Small intestine (tissue), 7 donors: ENCODE measurements around the gene HPS5. TPM values are rescaled to one million over a fixed set of nuclear protein-coding genes. Genes with fewer than 3 reads are reported as not detected.
"Not testable (repeated sequence)": the region's sequence is repeated elsewhere in the genome, so short reads cannot be mapped to it uniquely, and the experiment has no call there.

ENCODE experiments used
- DNase-seq, 2 donors: peaks; one replicate each; pipeline versions ENCODE4 v3.0.0 to v3.0.0-alpha.2; 2013
- FAIRE-seq: peaks from 2 replicates; lab custom pipeline; 2012; peaks lifted over from hg19 to GRCh38; lab: Jason Lieb, UNC
- H3K27ac ChIP-seq, 3 donors: one replicate each; pipeline ENCODE4 v1.5.1; 2013; ENCODE audit warnings: low read length in 2 of 3, mild to moderate bottlenecking in 2 of 3, control low read depth in 1 of 3, inconsistent platforms in 1 of 3, low read depth in 1 of 3, moderate library complexity in 1 of 3
- H3K27me3 ChIP-seq, 3 donors: one replicate each; pipeline ENCODE4 v1.6.1; 2013; ENCODE audit warnings: low read length in 3 of 3, inconsistent platforms in 1 of 3; ENCODE audit not compliant: control insufficient read depth in 3 of 3, insufficient read depth in 3 of 3
- H3K36me3 ChIP-seq, 3 donors: one replicate each; pipeline ENCODE4 v1.6.1; 2013; ENCODE audit warnings: low read length in 3 of 3, inconsistent platforms in 1 of 3, low read depth in 1 of 3, mild to moderate bottlenecking in 1 of 3, moderate library complexity in 1 of 3; ENCODE audit not compliant: control insufficient read depth in 3 of 3, insufficient read depth in 2 of 3
- H3K4me1 ChIP-seq, 3 donors: one replicate each; pipeline ENCODE4 v1.6.1; 2013; ENCODE audit warnings: low read length in 2 of 3, inconsistent platforms in 1 of 3, low read depth in 1 of 3, mild to moderate bottlenecking in 1 of 3, moderate library complexity in 1 of 3; ENCODE audit not compliant: control insufficient read depth in 3 of 3, insufficient read depth in 2 of 3
- H3K4me3 ChIP-seq, 3 donors: one replicate each; pipeline ENCODE4 v1.5.1; 2013; ENCODE audit warnings: low read length in 3 of 3, control low read depth in 1 of 3, inconsistent platforms in 1 of 3, low read depth in 1 of 3, mild to moderate bottlenecking in 1 of 3, moderate library complexity in 1 of 3
- H3K9me3 ChIP-seq, 2 donors: one replicate each; pipeline ENCODE4 v1.6.1; 2013; ENCODE audit warnings: low read depth in 1 of 2, low read length in 1 of 2; ENCODE audit not compliant: control insufficient read depth in 2 of 2, insufficient read depth in 1 of 2
- WGBS, 3 donors: extraction: QIAGEN DNeasy Blood & Tissue Kit; methylation state at CpG; one replicate each; pipeline ENCODE4 v1.1.7; 2013; 5-methylcytosine and 5-hydroxymethylcytosine counted together
- polyA plus RNA-seq, 4 donors: library from polyadenylated mRNA; stranded (reverse) in 3 of 4; unstranded in 1 of 4; fragments of 200-250 nt in 3 of 4; fragments of 120-200 nt in 1 of 4; gene quantifications; one replicate each; pipeline versions ENCODE4 v1.2.1 to v1.2.3, GENCODE V29; 2013
- donor health status: healthy with polysubstance abuse.
- donor health status: control.
- donor health status: control.
- donor health status: Bipolar disorder and iron deficiency.
- donor health status: healthy.

Gene HPS5
- polyA plus RNA-seq, 4 donors: 9.0 to 25.0 (median 12.5) TPM

DNA sequence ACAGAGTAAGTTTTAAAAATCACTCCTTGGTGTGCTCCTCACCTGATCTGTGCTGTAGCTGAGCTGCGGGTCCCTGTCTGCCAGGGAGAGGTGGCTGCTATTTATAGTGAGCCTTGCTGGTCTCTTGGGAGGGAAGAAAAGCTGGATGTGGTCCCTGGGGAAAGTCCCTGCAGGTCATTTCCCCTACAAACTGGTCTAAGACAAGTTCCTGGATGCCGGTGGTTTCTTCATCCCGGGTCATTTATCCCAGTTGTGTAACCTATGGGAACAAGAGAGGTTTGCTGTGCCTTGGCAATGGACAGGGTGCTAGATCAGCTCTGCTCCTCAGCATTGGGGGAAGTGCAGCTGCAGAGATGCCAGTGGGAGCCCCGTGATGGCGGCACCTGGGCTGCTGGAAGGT, 73.4 kb downstream of the HPS5 start, which contains the start of gene SAA2:
TSS of gene SAA2 (minus strand) at position 108 of the 400 bp plus-strand sequence. CDS start 657 bp downstream, outside the sequence.
- H3K27ac ChIP-seq: no peak within 1 kb of the TSS
- no peaks in the 10 kb centered on the region for H3K4me1 ChIP-seq
- H3K4me3 ChIP-seq: no peak within 1 kb of the TSS
- H3K27me3 ChIP-seq: peaks cover 0 to 3% (median 0%) of the 10 kb centered on the region in 3 donors
- DNase-seq: no peak
- H3K9me3 ChIP-seq: peaks cover 0 to 4% of the 10 kb centered on the region in 2 donors
- FAIRE-seq: no peak
- H3K36me3 ChIP-seq: no peaks in the 10 kb centered on the region
- 68 to 75% (median 72%) methylated on average over 5 of the region's 5 CpGs for WGBS, 3 donors

DNA sequence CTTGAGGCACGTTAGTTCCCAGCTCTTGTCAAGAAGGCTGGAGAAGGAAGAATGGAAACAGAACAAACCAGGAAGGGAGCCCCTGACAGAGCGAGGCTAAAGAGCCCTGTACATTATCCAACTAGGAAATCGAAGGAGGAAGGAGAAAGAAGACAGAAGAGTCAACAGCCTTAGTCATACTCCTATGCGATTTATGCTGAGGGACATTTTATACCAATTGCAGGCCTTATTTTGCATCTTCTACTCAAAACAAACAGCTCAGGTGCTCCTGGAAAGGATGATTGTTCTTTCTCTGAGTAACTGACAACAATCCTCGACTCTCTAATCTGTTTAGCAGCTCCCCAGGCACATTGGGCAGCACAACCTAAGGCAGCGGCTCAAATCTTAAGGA, 74.8 kb downstream of the HPS5 start:
- not testable (repeated sequence) for H3K9me3 ChIP-seq, DNase-seq, FAIRE-seq, H3K4me1 ChIP-seq, H3K4me3 ChIP-seq, H3K36me3 ChIP-seq, H3K27me3 ChIP-seq
- peak overlapping the region in 2 of 3 donors; percentile 76 to 89 for H3K27ac ChIP-seq
- WGBS, 3 donors: 33 to 41% (median 38%) methylated on average over 2 to 3 of the region's 6 CpGs

DNA sequence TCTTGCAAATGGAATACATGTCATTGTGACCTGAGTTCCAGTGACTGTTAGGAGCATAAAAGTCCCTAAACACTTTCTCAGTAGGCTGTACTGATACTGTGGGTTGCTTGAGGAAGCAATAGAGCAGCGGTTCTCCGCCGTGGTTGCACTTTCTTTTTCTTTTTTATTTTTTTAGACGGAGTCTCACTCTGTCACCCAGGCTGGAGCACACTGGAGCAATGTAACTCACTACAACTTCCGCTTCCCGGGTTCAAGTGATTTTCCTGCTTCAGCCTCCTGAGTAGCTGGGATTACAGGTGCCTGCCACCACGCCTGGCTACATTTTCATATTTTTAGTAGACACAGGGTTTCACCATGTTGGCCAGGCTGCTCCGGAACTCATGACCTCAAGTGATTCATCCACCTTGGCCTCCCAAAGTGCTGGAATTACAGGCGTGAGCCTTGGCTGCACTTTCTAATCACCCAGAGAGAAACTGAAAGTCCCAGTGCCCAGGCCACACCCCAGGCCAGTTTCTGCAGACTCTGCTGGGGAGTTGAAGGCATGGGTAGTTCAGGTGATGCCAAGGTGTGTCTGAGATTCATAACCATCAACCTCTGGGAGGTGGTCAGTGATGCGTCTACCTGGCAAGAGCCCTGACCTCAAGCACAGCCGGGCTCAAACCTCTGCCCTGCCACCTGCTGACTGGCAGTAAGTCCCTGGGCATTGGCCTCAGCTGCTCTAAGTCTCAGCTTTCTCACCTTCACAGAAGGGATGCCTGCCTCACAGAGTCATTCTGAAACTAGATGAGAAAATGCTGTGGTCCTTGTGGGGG, 75.4 kb downstream of the HPS5 start:
- not testable (repeated sequence) for H3K27me3 ChIP-seq, H3K36me3 ChIP-seq, FAIRE-seq, H3K4me1 ChIP-seq, H3K9me3 ChIP-seq
- peak overlapping the region in 2 of 3 donors; percentile 89 to 92 for H3K27ac ChIP-seq
- 14 to 44% (median 19%) methylated on average over 10 to 11 of the region's 11 CpGs for WGBS, 3 donors
- peak in 1 of 2 donors; percentile 73 for DNase-seq
- H3K4me3 ChIP-seq: peak overlapping the region in 1 of 3 donors; percentile 2

DNA sequence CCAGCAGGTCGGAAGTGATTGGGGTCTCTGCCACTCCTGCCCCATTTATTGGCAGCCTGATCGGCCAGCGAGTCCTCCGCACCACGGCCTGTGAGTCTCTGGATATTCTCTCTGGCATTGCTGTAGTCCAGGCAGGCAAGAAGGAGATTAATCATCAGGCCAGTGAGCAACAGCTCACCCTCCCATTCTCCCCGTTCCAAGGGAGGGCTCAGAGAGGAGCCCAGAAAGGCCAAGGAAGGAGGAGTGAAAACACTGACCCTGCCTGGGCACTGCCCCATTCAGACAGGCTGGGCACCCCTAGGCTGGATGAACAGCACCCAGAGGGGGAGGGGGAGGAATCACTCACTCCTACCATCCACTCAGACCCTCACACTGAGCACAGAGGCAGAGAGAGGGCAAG, 76.5 kb downstream of the HPS5 start:
- no peak overlapping the region for H3K27ac ChIP-seq
- no peaks in the 10 kb centered on the region for H3K4me1 ChIP-seq
- 64 to 74% (median 64%) methylated on average over 6 of the region's 6 CpGs for WGBS, 3 donors
- DNase-seq: no peak
- FAIRE-seq: no peak
- peaks cover 0 to 4% of the 10 kb centered on the region in 2 donors for H3K9me3 ChIP-seq
- peaks cover 0 to 3% (median 0%) of the 10 kb centered on the region in 3 donors for H3K27me3 ChIP-seq
- no peaks in the 10 kb centered on the region for H3K36me3 ChIP-seq
- no peak overlapping the region for H3K4me3 ChIP-seq

DNA sequence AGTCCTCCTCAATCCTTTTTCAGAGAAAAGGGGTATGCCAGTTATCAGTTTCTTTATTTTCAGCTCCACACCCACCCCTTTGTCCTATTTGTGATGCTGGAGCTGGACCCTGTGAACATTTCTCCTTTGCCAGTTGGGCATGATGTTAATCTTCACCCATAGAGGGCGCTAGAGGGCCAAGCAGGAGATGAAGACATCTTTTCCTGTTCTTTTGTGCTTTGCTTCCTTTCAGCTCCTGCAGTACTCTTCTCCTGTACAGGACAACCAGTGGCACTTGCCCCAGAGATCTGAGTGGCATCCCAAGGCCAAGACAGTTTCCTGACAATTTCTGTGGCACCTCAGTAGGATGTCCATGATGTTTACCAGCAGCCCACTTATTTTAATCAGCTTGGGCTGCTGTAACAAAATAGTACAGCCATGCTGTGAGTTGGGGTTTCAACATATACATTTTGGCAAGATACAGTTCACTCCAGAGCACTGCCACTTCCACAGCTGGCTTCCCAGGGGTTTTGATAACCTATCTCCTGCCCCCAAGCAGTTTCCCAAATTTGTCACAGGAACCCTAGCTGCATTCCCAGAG, 78.1 kb downstream of the HPS5 start:
- no peak overlapping the region for H3K4me3 ChIP-seq
- no peaks in the 10 kb centered on the region for H3K36me3 ChIP-seq
- FAIRE-seq (no peak), DNase-seq (peak; percentile 82 to 83)
- 0% methylated on average over 1 of the region's 1 CpG for WGBS, 3 donors
- H3K4me1 ChIP-seq: no peaks in the 10 kb centered on the region
- H3K27me3 ChIP-seq: peaks cover 0 to 6% (median 0%) of the 10 kb centered on the region in 3 donors
- H3K27ac ChIP-seq: no peak overlapping the region
- H3K9me3 ChIP-seq: peaks cover 0 to 4% of the 10 kb centered on the region in 2 donors

DNA sequence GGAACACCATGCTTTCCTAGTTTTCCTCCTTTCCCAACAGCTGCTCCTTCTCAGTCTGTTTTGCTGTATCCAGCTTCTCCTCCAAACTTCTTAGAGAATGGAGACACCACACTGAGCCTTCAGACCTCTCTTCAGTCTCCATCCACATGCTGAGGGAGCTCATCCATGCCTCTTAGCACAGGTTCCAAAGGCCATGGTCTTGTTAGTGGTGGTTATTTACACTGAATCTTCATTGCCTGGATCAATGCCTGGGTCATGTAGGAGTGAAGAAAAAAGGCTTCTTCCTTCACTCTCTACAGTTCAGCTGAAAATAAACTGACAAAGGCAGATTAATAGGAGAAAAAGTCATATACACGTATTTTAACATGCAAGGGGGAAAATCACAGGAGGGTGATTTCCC, 82.3 kb downstream of the HPS5 start:
- WGBS, 3 donors: 85 to 98% (median 87%) methylated on average over 1 of the region's 1 CpG
- H3K36me3 ChIP-seq: no peaks in the 10 kb centered on the region
- no peak overlapping the region for H3K4me3 ChIP-seq
- no peaks in the 10 kb centered on the region for H3K4me1 ChIP-seq
- H3K27me3 ChIP-seq: peaks cover 0 to 11% (median 0%) of the 10 kb centered on the region in 3 donors
- no peak overlapping the region for H3K27ac ChIP-seq
- no peak for DNase-seq
- no peak for FAIRE-seq
- H3K9me3 ChIP-seq: peaks cover 0 to 4% of the 10 kb centered on the region in 2 donors

DNA sequence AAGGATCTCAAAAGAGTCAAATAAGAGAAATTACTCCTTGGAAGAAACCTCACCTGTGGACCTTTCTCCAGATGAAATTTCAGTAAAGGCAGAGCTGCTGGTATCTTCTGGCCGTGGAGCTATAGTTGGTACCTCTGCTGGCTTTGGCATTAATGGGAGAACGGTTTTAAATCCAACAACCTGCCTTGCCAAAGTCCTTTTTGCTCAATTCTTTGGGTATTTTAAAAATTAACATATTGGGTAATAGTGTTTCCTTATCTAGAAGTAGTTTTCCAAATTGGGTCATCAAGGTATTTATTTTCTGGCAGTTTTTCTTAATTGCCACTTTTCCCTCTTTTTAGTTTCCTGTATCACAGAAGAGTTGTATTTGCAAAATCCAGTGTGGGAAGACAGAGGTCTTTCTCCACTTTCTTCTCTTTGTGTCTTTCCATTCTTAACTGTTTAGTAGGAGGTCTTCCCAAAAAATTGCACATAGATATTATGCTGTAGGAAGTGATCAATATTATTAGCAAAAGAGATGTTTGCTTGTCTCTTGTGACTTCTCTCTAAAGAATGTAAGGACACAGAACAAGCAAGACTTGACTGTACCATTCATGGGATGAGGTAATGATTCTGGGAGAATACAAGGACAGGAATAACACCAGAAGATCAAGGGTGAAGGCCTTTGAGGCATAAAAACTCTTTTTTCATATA, 85.1 kb downstream of the HPS5 start, which contains the start of gene SAA4:
TSS of gene SAA4 (minus strand) at position 139 of the 693 bp plus-strand sequence. CDS start 876 bp downstream, outside the sequence.
- H3K27ac ChIP-seq: no peak within 1 kb of the TSS
- peaks cover 0 to 11% (median 0%) of the 10 kb centered on the region in 3 donors for H3K27me3 ChIP-seq
- H3K9me3 ChIP-seq: no peaks in the 10 kb centered on the region
- H3K4me1 ChIP-seq: no peaks in the 10 kb centered on the region
- DNase-seq (no peak), FAIRE-seq (no peak)
- H3K4me3 ChIP-seq: no peak within 1 kb of the TSS
- WGBS, 3 donors: 59 to 72% (median 68%) methylated on average over 2 of the region's 2 CpGs
- H3K36me3 ChIP-seq: no peaks in the 10 kb centered on the region
